ENCODE data around the gene CEP70.
A peak's percentile ranks its signal among the peaks of the same experiment; 100 is the strongest.
"Not testable (repeated sequence)": the region's sequence is repeated elsewhere in the genome, so short reads cannot be mapped to it uniquely, and the experiment has no call there.

Gene CEP70

GRCh38 chr3:138456961-138457862, 136.8 kb downstream of the CEP70 start:
- H3K27ac ChIP-seq, result no peak overlapping the region
- peak; percentile 62 for DNase-seq (ENCODE audit: low spot score)
- H3K4me3 ChIP-seq, result no peak overlapping the region
- TF ChIP-seq CTCF (IDR thresholded peaks at IDR 0.05), result no peak

GRCh38 chr3:138455801-138456716, 138.0 kb downstream of the CEP70 start:
- H3K27ac ChIP-seq, result no peak overlapping the region
- peak; percentile 36 for DNase-seq (ENCODE audit: low spot score)
- no peak overlapping the region for H3K4me3 ChIP-seq
- TF ChIP-seq CTCF (IDR thresholded peaks at IDR 0.05), result no peak

GRCh38 chr3:138453940-138454339, 140.1 kb downstream of the CEP70 start:
- DNase-seq (ENCODE audit: low spot score); H3K4me3 ChIP-seq; H3K27ac ChIP-seq: not testable (repeated sequence)

GRCh38 chr3:138452436-138452835, 141.6 kb downstream of the CEP70 start:
- Histone ChIP-seq H3K27ac (no peak overlapping the region), H3K4me3 (no peak overlapping the region)
- peak; percentile 67 for DNase-seq (ENCODE audit: low spot score)
- TF ChIP-seq CTCF (IDR thresholded peaks at IDR 0.05), result no peak

- Histone ChIP-seq H3K27ac (no peak overlapping the region), H3K4me3 (no peak overlapping the region)
- peak; percentile 50 for DNase-seq (ENCODE audit: low spot score)
- TF ChIP-seq CTCF (IDR thresholded peaks at IDR 0.05), result no peak
Observed at GRCh38 chr3:138451595-138452162, 142.4 kb downstream of the CEP70 start.

GRCh38 chr3:138450704-138451424, 143.2 kb downstream of the CEP70 start:
- no peak overlapping the region for H3K4me3 ChIP-seq
- peak; percentile 59 for DNase-seq (ENCODE audit: low spot score)
- H3K27ac ChIP-seq, result no peak overlapping the region
- TF ChIP-seq CTCF (IDR thresholded peaks at IDR 0.05), result no peak
